Stomach (tissue), 9 donors: ENCODE results near the gene TMEM256. TPM values are rescaled to one million over a fixed set of nuclear protein-coding genes. Genes with fewer than 3 reads are reported as not detected.

Source experiments
- DNase-seq, 2 donors: peaks; one replicate each; pipeline versions ENCODE4 v3.0.0 to v3.0.0-alpha.2; 2013 to 2019
- H3K27ac ChIP-seq, 5 donors: fragments of 200-600 bp in 4 of 5; sonication (generic) in 4 of 5; one replicate each; pipeline ENCODE4 v1.5.1; 2013 to 2019; ENCODE audit warnings: mild to moderate bottlenecking in 1 of 5, moderate library complexity in 1 of 5
- H3K27me3 ChIP-seq, 3 donors: fragments of 200-600 bp; sonication (generic); one replicate each; pipeline ENCODE4 v1.5.1; 2017 to 2019; ENCODE audit warnings: mixed run types in 1 of 3
- H3K36me3 ChIP-seq, 4 donors: fragments of 200-600 bp; sonication (generic); 1 replicate in 3 of 4; 2 replicates in 1 of 4; pipeline ENCODE4 v1.5.1; 2016 to 2019
- H3K4me1 ChIP-seq, 4 donors: fragments of 200-600 bp; sonication (generic); one replicate each; pipeline ENCODE4 v1.5.1; 2016 to 2019
- H3K4me3 ChIP-seq, 4 donors: fragments of 200-600 bp; sonication (generic) in 3 of 4; one replicate each; pipeline ENCODE4 v1.5.1; 2016 to 2019; ENCODE audit warnings: mild to moderate bottlenecking in 1 of 4
- H3K9me3 ChIP-seq, 4 donors: fragments of 200-600 bp; sonication (generic); one replicate each; pipeline ENCODE4 v1.5.1; 2016 to 2019
- EP300 ChIP-seq: sonication (generic); formaldehyde crosslinking; IDR thresholded peaks from one replicate; pipeline ENCODE4 v1.6.1; 2017; ENCODE audit warnings: antibody characterized with exemption
- POLR2A ChIP-seq, 4 donors: fragments of 450-650 bp; IDR thresholded peaks; one replicate each; pipeline ENCODE4 v1.6.1; 2016; ENCODE audit warnings: antibody characterized with exemption in 4 of 4, control low read depth in 2 of 4, mild to moderate bottlenecking in 1 of 4, moderate library complexity in 1 of 4
- POLR2AphosphoS5 ChIP-seq, 3 donors: sonication (generic); formaldehyde crosslinking; IDR thresholded peaks; one replicate each; pipeline ENCODE4 v1.6.1; 2016; ENCODE audit warnings: antibody characterized with exemption in 3 of 3
- WGBS, 5 donors: extraction: QIAGEN DNeasy Blood & Tissue Kit in 3 of 5; methylation state at CpG; one replicate each; pipeline versions ENCODE4 v1.1.5 to v1.1.7; 2013 to 2018; 5-methylcytosine and 5-hydroxymethylcytosine counted together
- intact Hi-C: fragments of 100-400 bp; cut with DNase I; formaldehyde crosslinking; loops from one replicate; pipeline ENCODE4 v1.15.1; 2023; ENCODE audit warnings: low total_unique reads
- polyA plus RNA-seq, 3 donors: library from polyadenylated mRNA; stranded (reverse); fragments of 200-250 nt; gene quantifications; one replicate each; pipeline ENCODE4 v1.2.3, GENCODE V29; 2013
- total RNA-seq, 5 donors: library from RNA; depleted of rRNA; stranded (reverse); fragments of >200 nt; gene quantifications; one replicate each; pipeline versions ENCODE4 v1.1.0 to v1.2.3, GENCODE V29; 2014 to 2016
- TF ChIP-seq, protein P1 (sequence below), 7 experiments: fragments of 450-650 bp in 4 of 7; fragments of 200-600 bp in 3 of 7; sonication (generic) in 3 of 7; IDR thresholded peaks; one replicate each; pipeline ENCODE4 v1.5.1; 2016 to 2019; ENCODE audit warnings: antibody characterized with exemption in 7 of 7, control low read depth in 2 of 7, mild to moderate bottlenecking in 1 of 7
- donor health status: healthy with polysubstance abuse.
- donor health status: Bipolar disorder and iron deficiency.
- donor health status: healthy.

Gene TMEM256
- total and polyA plus RNA-seq, 8 donors = 39.8 to 347 (median 253) TPM; not detected in 1

DNA sequence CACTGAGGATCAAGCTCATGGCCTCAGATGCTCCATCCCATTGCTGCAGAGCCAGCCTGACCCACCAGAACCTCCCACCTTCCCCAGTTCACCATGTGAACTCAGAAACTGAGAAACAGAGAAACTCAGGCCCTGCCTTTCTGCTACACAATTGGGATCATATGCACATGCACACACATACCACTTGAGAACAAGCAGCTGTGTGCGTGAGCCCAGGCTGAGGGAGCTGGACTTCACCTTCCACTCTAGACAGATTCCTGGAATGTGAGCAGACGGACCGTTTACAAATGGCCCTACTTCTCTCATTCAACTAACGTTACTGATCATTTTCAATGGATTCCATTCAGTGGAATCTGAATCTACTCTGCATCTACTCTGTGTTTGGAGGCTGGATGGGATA is 19.8 kb upstream of the TMEM256 start:
- WGBS, 5 donors = 46 to 71% (median 59%) methylated on average over 4 of the region's 4 CpGs
- H3K36me3 ChIP-seq = no peaks in the 10 kb centered on the region

DNA sequence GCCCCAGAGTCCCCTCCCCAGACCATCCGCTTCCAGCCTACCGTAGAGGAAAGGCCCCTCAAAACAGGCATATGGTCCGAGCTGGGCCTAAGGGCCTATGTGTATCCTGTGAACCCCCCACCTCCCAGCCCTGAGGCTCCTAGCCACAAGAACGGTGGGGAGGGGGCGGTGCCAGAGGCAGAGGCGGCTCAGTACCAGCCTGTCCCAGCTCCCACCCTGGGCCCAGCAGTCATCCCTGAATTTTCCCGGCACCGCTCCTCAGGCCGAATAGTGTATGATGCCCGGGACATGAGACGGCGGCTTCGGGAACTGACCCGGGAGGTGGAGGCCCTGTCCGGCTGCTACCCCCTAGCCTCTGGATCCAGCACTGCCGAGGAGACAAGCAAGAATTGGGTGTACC is 17.3 kb upstream of the TMEM256 start:
- Histone ChIP-seq H3K36me3 (peaks cover 0 to 23% (median 9%) of the 10 kb centered on the region in 4 donors), H3K4me3 (no peak overlapping the region), H3K9me3 (no peaks in the 10 kb centered on the region), H3K27me3 (peaks cover 0 to 5% (median 0%) of the 10 kb centered on the region in 3 donors), H3K27ac (no peak overlapping the region), H3K4me1 (no peaks in the 10 kb centered on the region)
- no peak for TF ChIP-seq EP300
- no peak for TF ChIP-seq POLR2AphosphoS5 (IDR thresholded peaks at IDR 0.05)
- no peak for TF ChIP-seq POLR2A (IDR thresholded peaks at IDR 0.05)
- TF ChIP-seq, protein P1, sequence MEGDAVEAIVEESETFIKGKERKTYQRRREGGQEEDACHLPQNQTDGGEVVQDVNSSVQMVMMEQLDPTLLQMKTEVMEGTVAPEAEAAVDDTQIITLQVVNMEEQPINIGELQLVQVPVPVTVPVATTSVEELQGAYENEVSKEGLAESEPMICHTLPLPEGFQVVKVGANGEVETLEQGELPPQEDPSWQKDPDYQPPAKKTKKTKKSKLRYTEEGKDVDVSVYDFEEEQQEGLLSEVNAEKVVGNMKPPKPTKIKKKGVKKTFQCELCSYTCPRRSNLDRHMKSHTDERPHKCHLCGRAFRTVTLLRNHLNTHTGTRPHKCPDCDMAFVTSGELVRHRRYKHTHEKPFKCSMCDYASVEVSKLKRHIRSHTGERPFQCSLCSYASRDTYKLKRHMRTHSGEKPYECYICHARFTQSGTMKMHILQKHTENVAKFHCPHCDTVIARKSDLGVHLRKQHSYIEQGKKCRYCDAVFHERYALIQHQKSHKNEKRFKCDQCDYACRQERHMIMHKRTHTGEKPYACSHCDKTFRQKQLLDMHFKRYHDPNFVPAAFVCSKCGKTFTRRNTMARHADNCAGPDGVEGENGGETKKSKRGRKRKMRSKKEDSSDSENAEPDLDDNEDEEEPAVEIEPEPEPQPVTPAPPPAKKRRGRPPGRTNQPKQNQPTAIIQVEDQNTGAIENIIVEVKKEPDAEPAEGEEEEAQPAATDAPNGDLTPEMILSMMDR (IDR thresholded peaks at IDR 0.05) = no peak
- DNase-seq = no peak
- 90 to 94% (median 94%) methylated on average over 14 to 16 of the region's 16 CpGs for WGBS, 5 donors
- intact Hi-C loops = loop anchor here (10.0 kb wide), 1 partner anchor 56 kb away; no protein-coding TSS in a partner anchor

More for the DNA sequence above, 19.8 kb upstream of the TMEM256 start:
- Histone ChIP-seq H3K27me3 (no peaks in the 10 kb centered on the region), H3K4me1 (no peaks in the 10 kb centered on the region), H3K9me3 (no peaks in the 10 kb centered on the region), H3K4me3 (no peak overlapping the region), H3K27ac (no peak overlapping the region)
- intact Hi-C loops = loop anchor here (10.0 kb wide), 1 partner anchor 59 kb away; no protein-coding TSS in a partner anchor
- no peak for TF ChIP-seq POLR2AphosphoS5 (IDR thresholded peaks at IDR 0.05)
- TF ChIP-seq POLR2A (IDR thresholded peaks at IDR 0.05) = no peak
- TF ChIP-seq, protein P1 (IDR thresholded peaks at IDR 0.05) = no peak
- no peak for TF ChIP-seq EP300
- DNase-seq = peak in 1 of 2 donors; percentile 43

DNA sequence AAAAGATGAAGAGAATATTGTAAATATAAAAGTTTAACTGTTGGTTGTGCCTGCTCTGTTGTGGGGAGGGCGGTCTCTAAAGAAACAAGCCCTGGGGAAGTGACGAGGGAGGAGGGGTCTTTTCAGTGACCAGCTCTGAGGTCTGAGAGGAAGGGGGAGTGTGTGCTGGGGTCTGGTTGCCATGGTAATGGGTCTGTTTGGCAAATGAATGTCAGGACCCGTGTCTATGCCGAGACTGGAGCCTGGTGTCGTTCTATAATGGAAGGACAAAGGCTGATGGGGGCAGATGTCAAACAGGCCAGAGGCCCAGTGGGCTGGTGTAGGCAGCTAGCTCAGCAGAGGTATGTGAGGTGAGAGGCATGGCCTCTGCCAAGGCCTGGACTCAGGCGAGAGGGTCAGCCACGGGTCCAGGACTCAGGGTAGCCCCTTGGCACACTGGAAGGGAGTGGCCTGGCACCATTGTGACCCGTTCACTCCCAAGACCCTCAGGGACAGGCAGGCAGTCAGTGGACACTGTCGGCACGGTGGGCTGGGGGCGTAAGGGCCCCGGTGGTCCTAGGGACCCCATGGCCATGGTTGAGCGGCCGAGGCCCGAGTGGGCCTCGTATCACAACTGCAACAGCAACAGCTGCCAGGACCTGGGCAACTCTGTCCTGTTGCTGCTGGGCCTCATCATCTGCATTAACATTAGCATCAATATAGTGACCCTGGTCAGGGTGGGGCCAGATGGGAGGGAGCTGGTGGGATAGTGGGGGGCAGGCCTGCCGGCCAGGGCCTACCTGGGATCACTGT is 16.1 kb upstream of the TMEM256 start, which contains the start of gene SPEM1:
TSS of gene SPEM1 (plus strand) at position 506 of the 792 bp plus-strand sequence. CDS start at position 567, 61 bp downstream.
- H3K9me3 ChIP-seq = no peaks in the 10 kb centered on the region
- H3K4me3 ChIP-seq = no peak within 1 kb of the TSS
- H3K27ac ChIP-seq = no peak within 1 kb of the TSS
- TF ChIP-seq EP300 (no peak), POLR2AphosphoS5 (IDR thresholded peaks at IDR 0.05) (no peak), POLR2A (IDR thresholded peaks at IDR 0.05) (no peak)
- TF ChIP-seq, protein P1 (IDR thresholded peaks at IDR 0.05) = no peak
- no peaks in the 10 kb centered on the region for H3K4me1 ChIP-seq
- peak in 1 of 2 donors; percentile 51 for DNase-seq
- H3K27me3 ChIP-seq = peaks cover 0 to 5% (median 0%) of the 10 kb centered on the region in 3 donors
- H3K36me3 ChIP-seq = peaks cover 0 to 34% (median 14%) of the 10 kb centered on the region in 4 donors
- intact Hi-C loops = loop anchor here (10.0 kb wide), 1 partner anchor 55 kb away; no protein-coding TSS in a partner anchor
- 64 to 77% (median 74%) methylated on average over 10 to 17 of the region's 17 CpGs for WGBS, 5 donors

DNA sequence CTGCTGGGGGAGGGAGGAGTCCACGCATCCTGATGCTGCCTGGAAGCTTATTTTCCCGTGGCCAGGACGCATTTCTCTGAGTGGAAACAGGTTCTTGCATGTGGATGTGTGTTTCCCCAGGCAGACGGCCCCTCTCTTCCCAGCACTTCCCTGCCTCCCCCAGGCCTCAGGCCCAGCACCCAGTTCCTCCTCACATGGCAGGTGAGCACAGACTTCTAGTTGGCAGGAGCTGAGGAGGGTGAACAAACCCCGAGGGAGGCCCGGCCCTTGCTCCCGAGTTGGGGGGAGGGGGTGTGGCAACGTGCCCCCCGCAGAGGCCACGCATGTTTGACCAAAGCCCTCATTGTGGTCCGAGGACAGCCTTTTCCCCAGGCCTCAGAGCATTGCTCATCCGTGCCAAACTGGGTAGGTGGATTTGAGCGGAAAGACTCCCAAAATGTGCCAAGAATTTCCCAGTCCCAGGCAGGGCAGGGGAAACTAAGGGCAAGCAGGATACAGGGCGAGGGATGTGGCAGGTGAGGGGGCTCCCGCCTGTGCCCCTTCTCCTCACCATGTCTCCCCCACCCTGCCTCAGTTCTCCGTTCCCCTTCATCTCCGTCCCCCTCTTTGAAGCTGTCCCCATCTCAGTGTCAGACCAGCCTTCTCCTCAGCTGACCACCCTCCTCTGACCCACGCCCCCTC is 14.7 kb upstream of the TMEM256 start:
- Histone ChIP-seq H3K9me3 (no peaks in the 10 kb centered on the region), H3K27ac (no peak overlapping the region), H3K4me1 (no peaks in the 10 kb centered on the region), H3K4me3 (no peak overlapping the region), H3K36me3 (peaks cover 0 to 38% (median 17%) of the 10 kb centered on the region in 4 donors), H3K27me3 (peaks cover 0 to 5% (median 0%) of the 10 kb centered on the region in 3 donors)
- 58 to 70% (median 68%) methylated on average over 15 to 18 of the region's 18 CpGs for WGBS, 5 donors
- TF ChIP-seq, protein P1 (IDR thresholded peaks at IDR 0.05) = no peak
- TF ChIP-seq EP300 = no peak
- no peak for TF ChIP-seq POLR2AphosphoS5 (IDR thresholded peaks at IDR 0.05)
- no peak for TF ChIP-seq POLR2A (IDR thresholded peaks at IDR 0.05)
- intact Hi-C loops = no loop called here
- DNase-seq = no peak
